Measurements from ENCODE around the gene LPIN1. TPM values are rescaled to one million over a fixed set of nuclear protein-coding genes. Genes with fewer than 3 reads are reported as not detected.

LPIN1 gene
- total RNA-seq, 4 donors from 2014 or later = 19.0 to 52.3 (median 30.5) TPM

DNA sequence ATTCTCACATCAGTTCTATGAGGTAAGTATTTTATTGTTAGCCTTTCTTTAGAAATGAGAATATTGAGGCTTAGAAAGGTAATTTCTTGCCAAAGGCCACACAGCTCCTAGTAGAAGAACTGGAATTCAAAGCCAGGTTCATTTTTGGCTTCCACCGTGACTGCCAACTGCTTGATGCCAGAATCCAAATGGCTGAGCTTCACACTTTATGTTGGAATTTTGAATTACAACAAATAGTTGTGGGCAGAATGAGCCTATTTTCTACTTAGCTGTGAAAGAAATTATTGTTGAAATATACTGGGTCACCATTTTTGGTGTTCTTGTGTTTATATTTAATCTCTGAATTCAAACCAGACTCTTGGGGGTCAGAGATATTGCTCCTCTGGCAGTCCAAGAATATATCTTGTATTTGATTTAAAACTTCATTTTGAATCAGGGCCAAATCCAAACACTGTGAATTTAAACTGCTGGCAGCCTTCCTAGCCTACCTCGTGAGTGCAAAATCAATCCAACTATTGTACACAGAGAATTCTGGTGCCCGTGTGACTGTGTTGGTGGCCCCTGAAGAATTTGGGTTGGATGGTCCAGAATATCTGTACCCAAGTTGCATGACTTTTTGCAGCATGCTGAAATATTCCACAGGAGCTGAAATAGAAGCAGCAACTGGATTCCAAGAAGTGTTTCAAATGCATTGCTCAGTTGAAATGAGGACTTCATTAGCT, 35.6 kb upstream of the LPIN1 start:
- no peak overlapping the region for H3K4me3 ChIP-seq
- H3K4me1 ChIP-seq = no peaks in the 10 kb centered on the region
- intact Hi-C loops (cut with DNase I; ENCODE audit: low total_unique reads) = no loop called here
- H3K9me3 ChIP-seq = no peaks in the 10 kb centered on the region
- no peaks in the 10 kb centered on the region for H3K36me3 ChIP-seq
- no peak for DNase-seq
- H3K27me3 ChIP-seq = no peaks in the 10 kb centered on the region
- no peak for TF ChIP-seq POLR2A (IDR thresholded peaks at IDR 0.05)
- TF ChIP-seq, protein P1, sequence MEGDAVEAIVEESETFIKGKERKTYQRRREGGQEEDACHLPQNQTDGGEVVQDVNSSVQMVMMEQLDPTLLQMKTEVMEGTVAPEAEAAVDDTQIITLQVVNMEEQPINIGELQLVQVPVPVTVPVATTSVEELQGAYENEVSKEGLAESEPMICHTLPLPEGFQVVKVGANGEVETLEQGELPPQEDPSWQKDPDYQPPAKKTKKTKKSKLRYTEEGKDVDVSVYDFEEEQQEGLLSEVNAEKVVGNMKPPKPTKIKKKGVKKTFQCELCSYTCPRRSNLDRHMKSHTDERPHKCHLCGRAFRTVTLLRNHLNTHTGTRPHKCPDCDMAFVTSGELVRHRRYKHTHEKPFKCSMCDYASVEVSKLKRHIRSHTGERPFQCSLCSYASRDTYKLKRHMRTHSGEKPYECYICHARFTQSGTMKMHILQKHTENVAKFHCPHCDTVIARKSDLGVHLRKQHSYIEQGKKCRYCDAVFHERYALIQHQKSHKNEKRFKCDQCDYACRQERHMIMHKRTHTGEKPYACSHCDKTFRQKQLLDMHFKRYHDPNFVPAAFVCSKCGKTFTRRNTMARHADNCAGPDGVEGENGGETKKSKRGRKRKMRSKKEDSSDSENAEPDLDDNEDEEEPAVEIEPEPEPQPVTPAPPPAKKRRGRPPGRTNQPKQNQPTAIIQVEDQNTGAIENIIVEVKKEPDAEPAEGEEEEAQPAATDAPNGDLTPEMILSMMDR (IDR thresholded peaks at IDR 0.05) = no peak
- peak overlapping the region in 1 of 2 donors; percentile 40 for H3K27ac ChIP-seq

- no peak overlapping the region for H3K27ac ChIP-seq
- H3K27me3 ChIP-seq = no peaks in the 10 kb centered on the region
- TF ChIP-seq, protein P1 (IDR thresholded peaks at IDR 0.05) = no peak
- TF ChIP-seq POLR2A (IDR thresholded peaks at IDR 0.05) = no peak
- H3K4me1 ChIP-seq = no peaks in the 10 kb centered on the region
- no peaks in the 10 kb centered on the region for H3K9me3 ChIP-seq
- no peak overlapping the region for H3K4me3 ChIP-seq
- H3K36me3 ChIP-seq = no peaks in the 10 kb centered on the region
- intact Hi-C loops (cut with DNase I; ENCODE audit: low total_unique reads) = no loop called here
- DNase-seq = no peak
Observed at GRCh38 chr2:11711354-11711716, 35.1 kb upstream of the LPIN1 start.

DNA sequence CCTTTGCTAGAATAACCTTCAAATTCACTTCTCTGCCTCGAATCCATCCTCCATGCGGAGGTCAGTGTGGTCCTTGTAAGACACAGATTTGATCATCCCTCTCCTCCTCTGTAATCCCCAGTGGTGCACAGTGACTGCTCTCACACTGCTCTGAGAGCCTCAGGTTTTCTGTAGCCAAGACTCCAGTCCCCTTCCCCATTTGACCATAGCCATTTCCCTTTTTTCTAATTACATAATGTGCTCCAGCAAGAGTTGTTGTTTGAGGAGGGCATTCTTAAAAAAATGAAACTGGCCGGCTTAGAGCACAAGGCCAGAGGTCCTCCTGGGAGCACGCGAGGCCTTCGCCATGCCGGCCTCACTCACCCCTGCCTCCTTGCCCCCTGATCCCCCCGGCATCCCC, 34.7 kb upstream of the LPIN1 start:
- no peak for TF ChIP-seq POLR2A (IDR thresholded peaks at IDR 0.05)

DNA sequence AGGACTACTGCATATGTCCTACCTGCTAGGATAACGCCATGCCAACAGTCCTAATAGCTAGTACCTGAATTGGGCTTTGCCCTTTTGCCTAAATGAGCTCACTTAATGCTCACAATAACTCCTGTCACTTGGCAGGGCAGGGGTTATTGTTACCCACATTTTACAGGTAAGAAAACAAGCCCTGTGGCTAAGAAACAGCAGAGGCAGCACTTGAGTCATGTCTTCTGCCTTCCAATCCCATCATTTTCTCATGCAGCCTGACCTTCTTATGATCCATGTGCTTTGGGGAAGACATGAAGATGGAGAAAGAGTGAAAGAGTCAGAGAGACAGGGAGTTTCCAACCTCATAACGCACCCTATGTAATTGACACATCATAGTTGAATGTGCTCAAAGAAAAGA, 33.6 kb upstream of the LPIN1 start:
- Histone ChIP-seq H3K9me3 (no peaks in the 10 kb centered on the region), H3K4me3 (no peak overlapping the region), H3K27ac (no peak overlapping the region), H3K36me3 (no peaks in the 10 kb centered on the region), H3K27me3 (no peaks in the 10 kb centered on the region), H3K4me1 (no peaks in the 10 kb centered on the region)
- no peak for TF ChIP-seq POLR2A (IDR thresholded peaks at IDR 0.05)
- TF ChIP-seq, protein P1 (IDR thresholded peaks at IDR 0.05) = no peak
- intact Hi-C loops (cut with DNase I; ENCODE audit: low total_unique reads) = no loop called here
- no peak for DNase-seq

More for the DNA sequence above, 34.7 kb upstream of the LPIN1 start:
- H3K9me3 ChIP-seq = no peaks in the 10 kb centered on the region
- H3K27me3 ChIP-seq = no peaks in the 10 kb centered on the region
- no peaks in the 10 kb centered on the region for H3K4me1 ChIP-seq
- intact Hi-C loops (cut with DNase I; ENCODE audit: low total_unique reads) = no loop called here
- no peaks in the 10 kb centered on the region for H3K36me3 ChIP-seq
- H3K4me3 ChIP-seq = no peak overlapping the region
- no peak overlapping the region for H3K27ac ChIP-seq
- DNase-seq = no peak

- H3K4me1 ChIP-seq = no peaks in the 10 kb centered on the region
- intact Hi-C loops (cut with DNase I; ENCODE audit: low total_unique reads) = no loop called here
Observed at GRCh38 chr2:11713815-11714214, 32.6 kb upstream of the LPIN1 start.

More at GRCh38 chr2:11713815-11714214, 32.6 kb upstream of the LPIN1 start:
- no peak for DNase-seq
- TF ChIP-seq, protein P1 (IDR thresholded peaks at IDR 0.05) = no peak
- no peak for TF ChIP-seq POLR2A (IDR thresholded peaks at IDR 0.05)
- Histone ChIP-seq H3K4me3 (no peak overlapping the region), H3K36me3 (no peaks in the 10 kb centered on the region), H3K9me3 (no peaks in the 10 kb centered on the region), H3K27me3 (no peaks in the 10 kb centered on the region), H3K27ac (no peak overlapping the region)
